ENCODE measurements around the gene ST6GAL2. TPM values are rescaled to one million over a fixed set of nuclear protein-coding genes. Genes with fewer than 3 reads are reported as not detected.

Gene ST6GAL2
- total RNA-seq, 4 donors from 2014 or later: 0.17 TPM; not detected in 3

DNA sequence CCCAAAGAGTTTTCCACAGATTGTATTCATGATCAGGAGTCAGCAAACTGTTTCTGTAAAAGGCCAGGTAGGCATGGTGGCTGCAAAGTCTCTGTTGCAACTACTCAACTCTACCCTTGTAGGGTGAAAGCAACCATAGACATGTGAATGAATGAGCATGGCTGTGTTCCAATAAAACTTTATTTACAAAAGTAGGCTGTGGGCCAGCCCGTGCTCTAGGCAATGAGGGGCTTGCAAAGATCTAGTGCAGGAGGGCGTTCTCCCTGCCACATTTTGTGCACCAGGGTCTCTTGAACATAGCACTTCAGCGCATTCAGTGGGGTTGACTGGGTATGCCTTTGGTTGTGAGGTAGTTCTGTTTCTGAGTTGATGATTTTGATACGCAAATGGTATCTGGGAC, 85.8 kb downstream of the ST6GAL2 start:
- TF ChIP-seq, protein P1, sequence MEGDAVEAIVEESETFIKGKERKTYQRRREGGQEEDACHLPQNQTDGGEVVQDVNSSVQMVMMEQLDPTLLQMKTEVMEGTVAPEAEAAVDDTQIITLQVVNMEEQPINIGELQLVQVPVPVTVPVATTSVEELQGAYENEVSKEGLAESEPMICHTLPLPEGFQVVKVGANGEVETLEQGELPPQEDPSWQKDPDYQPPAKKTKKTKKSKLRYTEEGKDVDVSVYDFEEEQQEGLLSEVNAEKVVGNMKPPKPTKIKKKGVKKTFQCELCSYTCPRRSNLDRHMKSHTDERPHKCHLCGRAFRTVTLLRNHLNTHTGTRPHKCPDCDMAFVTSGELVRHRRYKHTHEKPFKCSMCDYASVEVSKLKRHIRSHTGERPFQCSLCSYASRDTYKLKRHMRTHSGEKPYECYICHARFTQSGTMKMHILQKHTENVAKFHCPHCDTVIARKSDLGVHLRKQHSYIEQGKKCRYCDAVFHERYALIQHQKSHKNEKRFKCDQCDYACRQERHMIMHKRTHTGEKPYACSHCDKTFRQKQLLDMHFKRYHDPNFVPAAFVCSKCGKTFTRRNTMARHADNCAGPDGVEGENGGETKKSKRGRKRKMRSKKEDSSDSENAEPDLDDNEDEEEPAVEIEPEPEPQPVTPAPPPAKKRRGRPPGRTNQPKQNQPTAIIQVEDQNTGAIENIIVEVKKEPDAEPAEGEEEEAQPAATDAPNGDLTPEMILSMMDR (IDR thresholded peaks at IDR 0.05; ENCODE audit: low read depth): no peak

DNA sequence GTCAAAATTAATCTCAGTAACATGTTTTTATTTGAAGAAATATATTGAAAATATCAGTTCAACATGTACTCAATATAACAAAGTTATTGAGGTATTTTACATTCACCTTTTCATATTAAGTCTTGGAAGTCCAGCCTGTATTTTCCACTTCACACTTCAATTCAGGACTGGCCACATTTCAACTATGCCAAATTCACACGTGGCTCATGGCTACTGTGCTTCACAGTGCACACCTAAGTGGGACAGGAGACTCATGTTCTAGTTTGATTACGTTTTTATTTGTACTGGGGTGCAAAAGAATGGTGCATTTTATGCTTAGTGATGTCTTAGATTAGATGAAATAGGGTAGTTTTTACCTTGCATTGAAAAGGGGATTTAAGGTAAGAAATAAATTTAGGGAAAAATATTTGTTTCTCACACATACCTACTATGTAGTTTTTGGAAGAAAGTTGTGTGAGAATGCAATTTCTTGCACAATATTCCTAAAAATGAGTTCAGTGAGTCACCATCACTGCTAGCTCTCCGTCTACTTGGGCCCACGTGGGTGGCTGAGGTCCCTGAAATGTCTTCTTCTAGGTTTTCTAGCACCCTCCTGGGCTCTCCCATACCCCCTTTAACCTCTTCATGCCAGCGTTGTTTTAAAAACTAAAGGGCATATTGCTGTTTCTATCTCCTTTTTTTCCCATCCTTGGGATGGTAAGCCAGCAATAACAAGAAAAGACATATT, 87.0 kb downstream of the ST6GAL2 start:
- TF ChIP-seq, protein P1 (IDR thresholded peaks at IDR 0.05; ENCODE audit: low read depth): no peak

GRCh38 chr2:106797494-106797893, 88.5 kb downstream of the ST6GAL2 start:
- TF ChIP-seq, protein P1 (IDR thresholded peaks at IDR 0.05; ENCODE audit: low read depth): no peak

DNA sequence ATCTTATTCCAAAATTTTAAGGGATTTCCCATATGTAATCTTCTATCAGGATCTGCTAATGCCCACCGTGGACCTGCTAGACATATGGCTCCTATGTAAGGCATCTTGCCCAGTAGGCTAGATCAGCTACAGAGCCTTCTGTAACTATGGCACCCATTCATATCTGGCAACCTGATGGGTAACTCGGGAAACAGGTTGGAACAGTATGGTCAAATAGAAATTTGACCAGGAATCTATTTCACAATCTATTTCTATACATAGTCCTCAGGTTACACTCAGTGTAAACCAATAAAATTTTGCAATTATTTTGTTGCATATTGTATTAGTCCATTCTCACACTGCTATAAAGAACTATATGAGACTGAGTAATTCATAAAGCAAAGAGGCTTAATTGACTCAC, 93.3 kb downstream of the ST6GAL2 start:
- TF ChIP-seq, protein P1 (IDR thresholded peaks at IDR 0.05; ENCODE audit: low read depth): no peak

- TF ChIP-seq, protein P1 (IDR thresholded peaks at IDR 0.05; ENCODE audit: low read depth): no peak
Observed at GRCh38 chr2:106789185-106789584, 96.8 kb downstream of the ST6GAL2 start.

GRCh38 chr2:106782681-106783080, 103.3 kb downstream of the ST6GAL2 start:
- TF ChIP-seq, protein P1 (IDR thresholded peaks at IDR 0.05; ENCODE audit: low read depth): no peak

DNA sequence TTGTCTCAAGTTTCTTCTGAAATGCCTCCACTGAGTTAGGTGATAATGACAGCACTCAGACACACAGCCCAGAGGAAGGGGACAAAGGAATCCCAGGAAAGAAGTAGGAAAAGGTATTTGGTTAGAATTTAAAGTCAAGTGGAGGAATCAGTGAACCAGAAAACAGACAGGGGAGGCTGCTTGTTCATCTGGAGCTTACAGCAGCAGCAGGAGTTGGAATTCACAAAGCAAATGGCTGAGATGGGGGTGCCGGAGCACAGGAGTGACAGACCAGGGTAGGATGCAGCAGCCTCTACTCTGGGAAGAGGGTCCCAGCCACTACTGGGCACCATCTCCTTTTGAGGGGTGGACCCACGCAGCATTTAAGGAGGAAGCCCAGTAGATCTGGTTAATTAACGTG, 104.8 kb downstream of the ST6GAL2 start:
- TF ChIP-seq, protein P1 (IDR thresholded peaks at IDR 0.05; ENCODE audit: low read depth): no peak
